ENCODE results near the gene CSNK1D.

Gene CSNK1D

DNA sequence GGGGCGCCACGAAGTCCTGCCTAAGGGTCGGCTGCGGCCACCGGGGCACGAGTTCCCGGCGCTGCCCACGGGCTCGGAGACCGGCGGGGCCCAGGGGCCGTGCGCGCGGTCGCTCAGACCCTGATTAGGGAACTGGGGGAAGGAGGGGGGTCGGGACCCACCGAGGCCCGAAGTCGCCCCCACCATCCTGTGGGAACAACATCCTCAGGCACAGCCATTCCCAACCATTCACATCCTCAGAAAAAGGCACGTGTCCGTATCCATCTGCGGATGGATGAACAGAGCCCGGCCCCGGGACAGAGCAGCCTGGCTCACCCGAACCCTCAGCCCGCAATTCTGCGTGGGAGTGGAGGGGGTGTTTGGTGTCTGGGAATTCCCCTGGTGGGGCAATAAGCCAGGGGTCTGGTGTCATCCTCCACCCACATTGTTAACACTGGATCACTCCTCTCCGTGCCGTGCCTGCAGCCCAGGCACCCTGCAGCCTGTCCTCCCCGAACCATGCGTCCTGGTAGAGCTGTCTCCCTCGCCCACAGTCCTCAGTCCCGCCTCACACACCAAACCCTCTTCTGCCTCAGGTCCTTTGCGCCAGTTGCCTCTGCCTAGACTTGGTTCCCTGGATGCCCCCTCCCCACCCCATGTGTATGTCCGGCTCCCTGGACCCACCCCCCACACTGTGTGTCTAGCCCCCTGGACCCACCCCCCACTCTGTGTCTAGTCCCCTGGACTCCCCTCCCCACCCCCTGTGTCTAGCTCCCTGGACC is 60.1 kb downstream of the CSNK1D start (continued):
- TF ChIP-seq, protein P1, sequence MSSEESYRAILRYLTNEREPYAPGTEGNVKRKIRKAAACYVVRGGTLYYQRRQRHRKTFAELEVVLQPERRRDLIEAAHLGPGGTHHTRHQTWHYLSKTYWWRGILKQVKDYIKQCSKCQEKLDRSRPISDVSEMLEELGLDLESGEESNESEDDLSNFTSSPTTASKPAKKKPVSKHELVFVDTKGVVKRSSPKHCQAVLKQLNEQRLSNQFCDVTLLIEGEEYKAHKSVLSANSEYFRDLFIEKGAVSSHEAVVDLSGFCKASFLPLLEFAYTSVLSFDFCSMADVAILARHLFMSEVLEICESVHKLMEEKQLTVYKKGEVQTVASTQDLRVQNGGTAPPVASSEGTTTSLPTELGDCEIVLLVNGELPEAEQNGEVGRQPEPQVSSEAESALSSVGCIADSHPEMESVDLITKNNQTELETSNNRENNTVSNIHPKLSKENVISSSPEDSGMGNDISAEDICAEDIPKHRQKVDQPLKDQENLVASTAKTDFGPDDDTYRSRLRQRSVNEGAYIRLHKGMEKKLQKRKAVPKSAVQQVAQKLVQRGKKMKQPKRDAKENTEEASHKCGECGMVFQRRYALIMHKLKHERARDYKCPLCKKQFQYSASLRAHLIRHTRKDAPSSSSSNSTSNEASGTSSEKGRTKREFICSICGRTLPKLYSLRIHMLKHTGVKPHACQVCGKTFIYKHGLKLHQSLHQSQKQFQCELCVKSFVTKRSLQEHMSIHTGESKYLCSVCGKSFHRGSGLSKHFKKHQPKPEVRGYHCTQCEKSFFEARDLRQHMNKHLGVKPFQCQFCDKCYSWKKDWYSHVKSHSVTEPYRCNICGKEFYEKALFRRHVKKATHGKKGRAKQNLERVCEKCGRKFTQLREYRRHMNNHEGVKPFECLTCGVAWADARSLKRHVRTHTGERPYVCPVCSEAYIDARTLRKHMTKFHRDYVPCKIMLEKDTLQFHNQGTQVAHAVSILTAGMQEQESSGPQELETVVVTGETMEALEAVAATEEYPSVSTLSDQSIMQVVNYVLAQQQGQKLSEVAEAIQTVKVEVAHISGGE (tag by site-specific recombination; conservative IDR thresholded peaks at IDR 0.05; ENCODE audit: low read depth) = no peak; the same call in 1 of the 2 replicates
- peak; percentile 97 for TF ChIP-seq ZNF600 (tag by site-specific recombination; IDR thresholded peaks at IDR 0.05)
- peak; percentile 70 for TF ChIP-seq ZBTB8A (tag by site-specific recombination; IDR thresholded peaks at IDR 0.05)
- TF ChIP-seq ZNF792 (tag by site-specific recombination; IDR thresholded peaks at IDR 0.05) = no peak
- peak; percentile 86 for TF ChIP-seq ZNF335 (tag by site-specific recombination; conservative IDR thresholded peaks at IDR 0.05)
- no peak for TF ChIP-seq ZNF146 (tag by site-specific recombination; IDR thresholded peaks at IDR 0.05)
- TF ChIP-seq, protein P2, sequence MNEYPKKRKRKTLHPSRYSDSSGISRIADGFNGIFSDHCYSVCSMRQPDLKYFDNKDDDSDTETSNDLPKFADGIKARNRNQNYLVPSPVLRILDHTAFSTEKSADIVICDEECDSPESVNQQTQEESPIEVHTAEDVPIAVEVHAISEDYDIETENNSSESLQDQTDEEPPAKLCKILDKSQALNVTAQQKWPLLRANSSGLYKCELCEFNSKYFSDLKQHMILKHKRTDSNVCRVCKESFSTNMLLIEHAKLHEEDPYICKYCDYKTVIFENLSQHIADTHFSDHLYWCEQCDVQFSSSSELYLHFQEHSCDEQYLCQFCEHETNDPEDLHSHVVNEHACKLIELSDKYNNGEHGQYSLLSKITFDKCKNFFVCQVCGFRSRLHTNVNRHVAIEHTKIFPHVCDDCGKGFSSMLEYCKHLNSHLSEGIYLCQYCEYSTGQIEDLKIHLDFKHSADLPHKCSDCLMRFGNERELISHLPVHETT (tag by site-specific recombination; IDR thresholded peaks at IDR 0.05) = no peak
- TF ChIP-seq, protein P3, sequence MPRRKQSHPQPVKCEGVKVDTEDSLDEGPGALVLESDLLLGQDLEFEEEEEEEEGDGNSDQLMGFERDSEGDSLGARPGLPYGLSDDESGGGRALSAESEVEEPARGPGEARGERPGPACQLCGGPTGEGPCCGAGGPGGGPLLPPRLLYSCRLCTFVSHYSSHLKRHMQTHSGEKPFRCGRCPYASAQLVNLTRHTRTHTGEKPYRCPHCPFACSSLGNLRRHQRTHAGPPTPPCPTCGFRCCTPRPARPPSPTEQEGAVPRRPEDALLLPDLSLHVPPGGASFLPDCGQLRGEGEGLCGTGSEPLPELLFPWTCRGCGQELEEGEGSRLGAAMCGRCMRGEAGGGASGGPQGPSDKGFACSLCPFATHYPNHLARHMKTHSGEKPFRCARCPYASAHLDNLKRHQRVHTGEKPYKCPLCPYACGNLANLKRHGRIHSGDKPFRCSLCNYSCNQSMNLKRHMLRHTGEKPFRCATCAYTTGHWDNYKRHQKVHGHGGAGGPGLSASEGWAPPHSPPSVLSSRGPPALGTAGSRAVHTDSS (tag by site-specific recombination; IDR thresholded peaks at IDR 0.05) = no peak
- TF ChIP-seq, protein P4, sequence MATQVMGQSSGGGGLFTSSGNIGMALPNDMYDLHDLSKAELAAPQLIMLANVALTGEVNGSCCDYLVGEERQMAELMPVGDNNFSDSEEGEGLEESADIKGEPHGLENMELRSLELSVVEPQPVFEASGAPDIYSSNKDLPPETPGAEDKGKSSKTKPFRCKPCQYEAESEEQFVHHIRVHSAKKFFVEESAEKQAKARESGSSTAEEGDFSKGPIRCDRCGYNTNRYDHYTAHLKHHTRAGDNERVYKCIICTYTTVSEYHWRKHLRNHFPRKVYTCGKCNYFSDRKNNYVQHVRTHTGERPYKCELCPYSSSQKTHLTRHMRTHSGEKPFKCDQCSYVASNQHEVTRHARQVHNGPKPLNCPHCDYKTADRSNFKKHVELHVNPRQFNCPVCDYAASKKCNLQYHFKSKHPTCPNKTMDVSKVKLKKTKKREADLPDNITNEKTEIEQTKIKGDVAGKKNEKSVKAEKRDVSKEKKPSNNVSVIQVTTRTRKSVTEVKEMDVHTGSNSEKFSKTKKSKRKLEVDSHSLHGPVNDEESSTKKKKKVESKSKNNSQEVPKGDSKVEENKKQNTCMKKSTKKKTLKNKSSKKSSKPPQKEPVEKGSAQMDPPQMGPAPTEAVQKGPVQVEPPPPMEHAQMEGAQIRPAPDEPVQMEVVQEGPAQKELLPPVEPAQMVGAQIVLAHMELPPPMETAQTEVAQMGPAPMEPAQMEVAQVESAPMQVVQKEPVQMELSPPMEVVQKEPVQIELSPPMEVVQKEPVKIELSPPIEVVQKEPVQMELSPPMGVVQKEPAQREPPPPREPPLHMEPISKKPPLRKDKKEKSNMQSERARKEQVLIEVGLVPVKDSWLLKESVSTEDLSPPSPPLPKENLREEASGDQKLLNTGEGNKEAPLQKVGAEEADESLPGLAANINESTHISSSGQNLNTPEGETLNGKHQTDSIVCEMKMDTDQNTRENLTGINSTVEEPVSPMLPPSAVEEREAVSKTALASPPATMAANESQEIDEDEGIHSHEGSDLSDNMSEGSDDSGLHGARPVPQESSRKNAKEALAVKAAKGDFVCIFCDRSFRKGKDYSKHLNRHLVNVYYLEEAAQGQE (tag by site-specific recombination; IDR thresholded peaks at IDR 0.05) = no peak
- peak; percentile 55; the same call in 1 of the 2 replicates for TF ChIP-seq ZEB2 (tag by site-specific recombination; IDR thresholded peaks at IDR 0.05)
- peak; percentile 71 for TF ChIP-seq ZNF341 (tag by site-specific recombination; IDR thresholded peaks at IDR 0.05; ENCODE audit: low read depth)
- TF ChIP-seq ZNF292 (tag by site-specific recombination; IDR thresholded peaks at IDR 0.05; ENCODE audit: borderline replicate concordance, low read depth) = no peak
- TF ChIP-seq, protein P5, sequence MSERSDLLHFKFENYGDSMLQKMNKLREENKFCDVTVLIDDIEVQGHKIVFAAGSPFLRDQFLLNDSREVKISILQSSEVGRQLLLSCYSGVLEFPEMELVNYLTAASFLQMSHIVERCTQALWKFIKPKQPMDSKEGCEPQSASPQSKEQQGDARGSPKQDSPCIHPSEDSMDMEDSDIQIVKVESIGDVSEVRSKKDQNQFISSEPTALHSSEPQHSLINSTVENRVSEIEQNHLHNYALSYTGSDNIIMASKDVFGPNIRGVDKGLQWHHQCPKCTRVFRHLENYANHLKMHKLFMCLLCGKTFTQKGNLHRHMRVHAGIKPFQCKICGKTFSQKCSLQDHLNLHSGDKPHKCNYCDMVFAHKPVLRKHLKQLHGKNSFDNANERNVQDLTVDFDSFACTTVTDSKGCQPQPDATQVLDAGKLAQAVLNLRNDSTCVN (tag by site-specific recombination; optimal IDR thresholded peaks at IDR 0.05) = peak; percentile 69
- no peak for TF ChIP-seq ZNF785 (tag by site-specific recombination; IDR thresholded peaks at IDR 0.05)
- no peak for TF ChIP-seq ZNF501 (tag by site-specific recombination; IDR thresholded peaks at IDR 0.05)
- peak; percentile 24; the same call in 1 of the 2 replicates for TF ChIP-seq SP2 (tag by site-specific recombination; IDR thresholded peaks at IDR 0.05)
- TF ChIP-seq, protein P6, sequence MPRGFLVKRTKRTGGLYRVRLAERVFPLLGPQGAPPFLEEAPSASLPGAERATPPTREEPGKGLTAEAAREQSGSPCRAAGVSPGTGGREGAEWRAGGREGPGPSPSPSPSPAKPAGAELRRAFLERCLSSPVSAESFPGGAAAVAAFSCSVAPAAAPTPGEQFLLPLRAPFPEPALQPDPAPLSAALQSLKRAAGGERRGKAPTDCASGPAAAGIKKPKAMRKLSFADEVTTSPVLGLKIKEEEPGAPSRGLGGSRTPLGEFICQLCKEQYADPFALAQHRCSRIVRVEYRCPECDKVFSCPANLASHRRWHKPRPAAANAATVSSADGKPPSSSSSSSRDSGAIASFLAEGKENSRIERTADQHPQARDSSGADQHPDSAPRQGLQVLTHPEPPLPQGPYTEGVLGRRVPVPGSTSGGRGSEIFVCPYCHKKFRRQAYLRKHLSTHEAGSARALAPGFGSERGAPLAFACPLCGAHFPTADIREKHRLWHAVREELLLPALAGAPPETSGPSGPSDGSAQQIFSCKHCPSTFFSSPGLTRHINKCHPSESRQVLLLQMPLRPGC (tag by site-specific recombination; IDR thresholded peaks at IDR 0.05) = no peak
- TF ChIP-seq, protein P7, sequence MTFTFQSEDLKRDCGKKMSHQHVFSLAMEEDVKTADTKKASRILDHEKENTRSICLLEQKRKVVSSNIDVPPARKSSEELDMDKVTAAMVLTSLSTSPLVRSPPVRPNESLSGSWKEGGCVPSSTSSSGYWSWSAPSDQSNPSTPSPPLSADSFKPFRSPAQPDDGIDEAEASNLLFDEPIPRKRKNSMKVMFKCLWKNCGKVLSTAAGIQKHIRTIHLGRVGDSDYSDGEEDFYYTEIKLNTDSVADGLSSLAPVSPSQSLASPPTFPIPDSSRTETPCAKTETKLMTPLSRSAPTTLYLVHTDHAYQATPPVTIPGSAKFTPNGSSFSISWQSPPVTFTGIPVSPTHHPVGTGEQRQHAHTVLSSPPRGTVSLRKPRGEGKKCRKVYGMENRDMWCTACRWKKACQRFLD (tag by site-specific recombination; IDR thresholded peaks at IDR 0.05) = no peak
- TF ChIP-seq ZBTB1 (tag by site-specific recombination; IDR thresholded peaks at IDR 0.05) = 0 out of 2 replicates have a peak, but pooled peaks have one; percentile 21
- no peak for TF ChIP-seq ZNF426 (tag by site-specific recombination; IDR thresholded peaks at IDR 0.05)
- TF ChIP-seq, protein P8, sequence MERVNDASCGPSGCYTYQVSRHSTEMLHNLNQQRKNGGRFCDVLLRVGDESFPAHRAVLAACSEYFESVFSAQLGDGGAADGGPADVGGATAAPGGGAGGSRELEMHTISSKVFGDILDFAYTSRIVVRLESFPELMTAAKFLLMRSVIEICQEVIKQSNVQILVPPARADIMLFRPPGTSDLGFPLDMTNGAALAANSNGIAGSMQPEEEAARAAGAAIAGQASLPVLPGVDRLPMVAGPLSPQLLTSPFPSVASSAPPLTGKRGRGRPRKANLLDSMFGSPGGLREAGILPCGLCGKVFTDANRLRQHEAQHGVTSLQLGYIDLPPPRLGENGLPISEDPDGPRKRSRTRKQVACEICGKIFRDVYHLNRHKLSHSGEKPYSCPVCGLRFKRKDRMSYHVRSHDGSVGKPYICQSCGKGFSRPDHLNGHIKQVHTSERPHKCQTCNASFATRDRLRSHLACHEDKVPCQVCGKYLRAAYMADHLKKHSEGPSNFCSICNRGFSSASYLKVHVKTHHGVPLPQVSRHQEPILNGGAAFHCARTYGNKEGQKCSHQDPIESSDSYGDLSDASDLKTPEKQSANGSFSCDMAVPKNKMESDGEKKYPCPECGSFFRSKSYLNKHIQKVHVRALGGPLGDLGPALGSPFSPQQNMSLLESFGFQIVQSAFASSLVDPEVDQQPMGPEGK (tag by site-specific recombination; IDR thresholded peaks at IDR 0.05) = peak; percentile 93
- no peak for TF ChIP-seq ZNF112 (tag by site-specific recombination; IDR thresholded peaks at IDR 0.05)
- TF ChIP-seq KLF16 (tag by site-specific recombination; IDR thresholded peaks at IDR 0.05) = no peak
